Activated B cell treated with CpG ODN at 0.5 μM for 24 hours (primary cell): Measurements from ENCODE around the gene ARNT2. TPM values are rescaled to one million over a fixed set of nuclear protein-coding genes. Genes with fewer than 3 reads are reported as not detected.

Experiments used
- ATAC-seq: fragments of 200-7000 bp; cut with Tn5 transposase; one replicate; pipeline ENCODE4 v1.10.0; 2021; ENCODE audit warnings: low read depth, mild to moderate bottlenecking, moderate library complexity
- CTCF ChIA-PET: fragments of 350-600 bp; sonication (Branson Sonifier 250); formaldehyde crosslinking; loops from one replicate; lab custom pipeline; 2021; ENCODE audit warnings: antibody characterized with exemption; lab: Charles Lee
- POLR2A ChIA-PET: fragments of 350-600 bp; sonication (Branson Sonifier 250); formaldehyde crosslinking; loops from one replicate; lab custom pipeline; 2021; ENCODE audit warnings: antibody characterized with exemption; lab: Charles Lee
- DNase-seq: peaks from one replicate; pipeline ENCODE4 v3.0.0; 2022
- H3K27ac Mint-ChIP-seq: one replicate; pipeline ENCODE4 v1.8.0; 2020; ENCODE audit warnings: mixed read lengths
- H3K27me3 Mint-ChIP-seq: one replicate; pipeline ENCODE4 v1.8.0; 2021; ENCODE audit warnings: mixed read lengths
- H3K36me3 Mint-ChIP-seq: one replicate; pipeline ENCODE4 v1.8.0; 2021; ENCODE audit warnings: low read depth, mixed read lengths
- H3K4me1 Mint-ChIP-seq: one replicate; pipeline ENCODE4 v1.8.0; 2021; ENCODE audit warnings: mixed read lengths
- H3K4me3 Mint-ChIP-seq: one replicate; pipeline ENCODE4 v1.8.0; 2020; ENCODE audit warnings: mild to moderate bottlenecking, mixed read lengths
- H3K9me3 Mint-ChIP-seq: one replicate; pipeline ENCODE4 v1.8.0; 2020; ENCODE audit warnings: mixed read lengths
- intact Hi-C: fragments of 100-400 bp; cut with micrococcal nuclease; formaldehyde crosslinking; loops from one replicate; pipeline ENCODE4 v1.15.1; 2024
- total RNA-seq: library from RNA; stranded (reverse); gene quantifications from 2 replicates; pipeline ENCODE4 v1.2.3, GENCODE V29; 2022
- TF ChIP-seq, protein P1 (sequence below): fragments of 200-600 bp; IDR thresholded peaks from one replicate; pipeline ENCODE4 v1.8.0; 2022; ENCODE audit warnings: antibody characterized with exemption, mild to moderate bottlenecking

The ARNT2 gene
- total RNA-seq, 1 donor from 2014 or later, result not detected

DNA sequence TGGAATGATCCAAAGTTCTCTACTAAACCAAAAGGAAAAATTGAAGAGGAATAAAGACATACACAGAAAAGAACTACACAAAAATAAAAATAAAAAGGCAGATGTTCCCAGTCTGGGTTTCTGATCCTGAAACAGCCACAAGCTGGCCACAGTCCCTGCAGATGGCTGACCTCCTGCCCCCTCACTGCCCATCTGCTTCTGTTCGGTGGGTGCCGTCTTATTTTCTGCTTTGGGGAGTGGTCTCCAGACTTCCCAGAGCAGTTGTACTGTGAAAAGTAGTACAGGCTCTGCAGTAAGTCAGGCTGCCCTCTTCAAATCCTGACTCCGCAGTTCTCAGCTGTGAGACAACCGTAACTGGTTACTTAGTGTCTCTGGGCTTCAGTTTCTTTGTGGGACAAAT is 94.5 kb downstream of the ARNT2 start:
- ChIA-PET POLR2A (no interaction called here), CTCF (no interaction called here)
- Mint-ChIP-seq H3K9me3 (peaks cover 2% of the 10 kb centered on the region), H3K4me3 (no peak overlapping the region), H3K36me3 (no peaks in the 10 kb centered on the region), H3K27me3 (peaks cover 9% of the 10 kb centered on the region), H3K27ac (no peak overlapping the region), H3K4me1 (no peaks in the 10 kb centered on the region)
- ATAC-seq (no peak), DNase-seq (no peak)
- intact Hi-C loops, result no loop called here
- TF ChIP-seq, protein P1, sequence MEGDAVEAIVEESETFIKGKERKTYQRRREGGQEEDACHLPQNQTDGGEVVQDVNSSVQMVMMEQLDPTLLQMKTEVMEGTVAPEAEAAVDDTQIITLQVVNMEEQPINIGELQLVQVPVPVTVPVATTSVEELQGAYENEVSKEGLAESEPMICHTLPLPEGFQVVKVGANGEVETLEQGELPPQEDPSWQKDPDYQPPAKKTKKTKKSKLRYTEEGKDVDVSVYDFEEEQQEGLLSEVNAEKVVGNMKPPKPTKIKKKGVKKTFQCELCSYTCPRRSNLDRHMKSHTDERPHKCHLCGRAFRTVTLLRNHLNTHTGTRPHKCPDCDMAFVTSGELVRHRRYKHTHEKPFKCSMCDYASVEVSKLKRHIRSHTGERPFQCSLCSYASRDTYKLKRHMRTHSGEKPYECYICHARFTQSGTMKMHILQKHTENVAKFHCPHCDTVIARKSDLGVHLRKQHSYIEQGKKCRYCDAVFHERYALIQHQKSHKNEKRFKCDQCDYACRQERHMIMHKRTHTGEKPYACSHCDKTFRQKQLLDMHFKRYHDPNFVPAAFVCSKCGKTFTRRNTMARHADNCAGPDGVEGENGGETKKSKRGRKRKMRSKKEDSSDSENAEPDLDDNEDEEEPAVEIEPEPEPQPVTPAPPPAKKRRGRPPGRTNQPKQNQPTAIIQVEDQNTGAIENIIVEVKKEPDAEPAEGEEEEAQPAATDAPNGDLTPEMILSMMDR, result no peak

- Mint-ChIP-seq H3K9me3 (peaks cover 2% of the 10 kb centered on the region), H3K27ac (no peak overlapping the region), H3K4me3 (no peak overlapping the region), H3K36me3 (no peaks in the 10 kb centered on the region), H3K4me1 (no peaks in the 10 kb centered on the region), H3K27me3 (peaks cover 9% of the 10 kb centered on the region)
- CTCF ChIA-PET, result no interaction called here
- TF ChIP-seq, protein P1, result no peak
- DNase-seq, result no peak
- POLR2A ChIA-PET, result no interaction called here
- intact Hi-C loops, result no loop called here
- no peak for ATAC-seq
These were observed 95.8 kb downstream of the ARNT2 start for GRCh38 chr15:80500021-80500420.

DNA sequence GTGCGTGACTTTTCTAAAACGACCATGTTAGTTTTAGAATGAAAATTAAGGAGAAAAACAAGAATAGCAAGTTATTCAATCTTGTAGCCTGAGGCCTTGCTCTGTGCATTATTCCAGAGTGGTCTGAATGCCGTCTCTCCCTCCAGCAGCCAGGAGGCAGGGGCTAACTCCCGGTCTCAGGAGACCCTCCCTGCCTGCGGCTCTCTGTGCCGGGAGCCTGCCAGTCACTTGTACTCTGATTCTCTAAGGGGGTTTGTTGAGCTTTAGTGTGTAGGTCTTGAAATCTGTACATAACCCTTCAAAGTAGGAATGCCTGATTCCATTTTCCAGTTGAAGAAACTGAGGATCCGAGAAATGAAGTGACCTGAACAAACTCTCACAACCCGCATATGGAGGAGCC is 97.3 kb downstream of the ARNT2 start:
- H3K36me3 Mint-ChIP-seq, result no peaks in the 10 kb centered on the region
- ChIA-PET CTCF (no interaction called here), POLR2A (no interaction called here)
- H3K27ac Mint-ChIP-seq, result no peak overlapping the region
- peaks cover 7% of the 10 kb centered on the region for H3K27me3 Mint-ChIP-seq
- H3K4me3 Mint-ChIP-seq, result no peak overlapping the region
- TF ChIP-seq, protein P1, result no peak
- no peak for ATAC-seq
- intact Hi-C loops, result no loop called here
- H3K9me3 Mint-ChIP-seq, result peaks cover 2% of the 10 kb centered on the region
- DNase-seq, result no peak
- H3K4me1 Mint-ChIP-seq, result no peaks in the 10 kb centered on the region

DNA sequence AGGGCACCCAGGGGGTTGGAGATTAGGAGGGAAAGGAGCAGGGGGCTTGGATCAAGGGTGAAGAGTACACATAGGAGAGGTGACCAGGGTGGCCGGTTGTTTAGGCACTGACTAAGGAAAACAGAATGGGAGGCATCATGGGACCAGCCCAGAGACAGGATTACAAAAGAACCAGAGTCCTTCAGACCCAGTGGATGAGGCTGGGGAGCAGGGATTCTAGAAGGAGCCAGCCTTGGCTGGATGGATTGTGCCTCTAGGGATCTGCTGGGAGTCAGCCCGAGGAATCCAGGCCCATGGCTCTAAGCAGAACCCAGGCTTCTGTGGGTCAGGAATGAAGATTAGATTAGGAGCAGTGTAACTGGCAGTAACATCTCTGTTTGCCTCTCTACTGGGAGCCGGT is 98.6 kb downstream of the ARNT2 start:
- POLR2A ChIA-PET, result no interaction called here
- intact Hi-C loops, result no loop called here

DNA sequence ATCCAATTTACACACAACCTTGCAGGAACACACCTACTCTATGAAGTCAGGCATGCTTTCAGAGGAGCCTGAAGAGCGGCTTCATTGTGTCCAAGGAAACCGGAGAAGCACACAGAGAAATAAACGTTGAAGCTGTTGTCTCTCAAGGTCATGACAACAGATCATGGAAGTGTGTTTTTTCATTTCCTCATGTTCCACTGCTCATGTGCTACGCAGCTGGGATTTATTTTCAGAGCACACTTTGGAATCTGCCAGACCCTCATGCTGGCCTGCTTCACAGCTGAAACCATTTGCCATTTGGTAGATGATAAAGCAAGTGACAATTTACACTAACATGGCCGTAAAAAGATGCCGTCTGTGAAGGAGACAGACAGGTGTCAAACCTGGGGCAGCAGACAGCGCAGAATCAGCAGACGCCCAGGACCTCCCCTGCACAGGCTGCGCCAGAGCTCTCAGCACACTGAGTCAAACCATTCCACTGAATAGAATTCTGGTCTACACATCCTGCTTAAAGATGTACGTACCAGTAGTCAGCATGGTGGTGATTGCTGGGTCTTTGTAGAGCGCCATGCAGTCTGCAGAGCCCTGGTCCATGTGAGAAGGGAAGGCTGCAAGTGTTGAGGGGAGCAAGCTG is 99.3 kb downstream of the ARNT2 start:
- Mint-ChIP-seq H3K9me3 (peaks cover 2% of the 10 kb centered on the region), H3K36me3 (no peaks in the 10 kb centered on the region), H3K27ac (no peak overlapping the region), H3K27me3 (peaks cover 6% of the 10 kb centered on the region), H3K4me1 (no peaks in the 10 kb centered on the region), H3K4me3 (no peak overlapping the region)
- intact Hi-C loops, result no loop called here
- ChIA-PET CTCF (no interaction called here), POLR2A (no interaction called here)
- TF ChIP-seq, protein P1, result no peak
- DNase-seq (no peak), ATAC-seq (no peak)

More for the DNA sequence above, 98.6 kb downstream of the ARNT2 start:
- H3K27ac Mint-ChIP-seq, result no peak overlapping the region
- H3K9me3 Mint-ChIP-seq, result peaks cover 2% of the 10 kb centered on the region
- no peak overlapping the region for H3K4me3 Mint-ChIP-seq
- CTCF ChIA-PET, result no interaction called here
- TF ChIP-seq, protein P1, result no peak
- H3K4me1 Mint-ChIP-seq, result no peaks in the 10 kb centered on the region
- peaks cover 6% of the 10 kb centered on the region for H3K27me3 Mint-ChIP-seq
- no peak for ATAC-seq
- DNase-seq, result no peak
- no peaks in the 10 kb centered on the region for H3K36me3 Mint-ChIP-seq
